Stimulated activated CD4-positive, alpha-beta T cell treated with anti-CD3 and anti-CD28 coated beads, TNF-alpha, amount 100 ng/mL, for 48 hours (primary cell): ENCODE data around the gene RECQL5.

Experiments used
- DNase-seq, 3 donors: peaks; one replicate each; pipeline ENCODE4 v3.0.0-alpha.2; 2020; ENCODE audit warnings: low read depth in 3 of 3

Gene RECQL5

DNA sequence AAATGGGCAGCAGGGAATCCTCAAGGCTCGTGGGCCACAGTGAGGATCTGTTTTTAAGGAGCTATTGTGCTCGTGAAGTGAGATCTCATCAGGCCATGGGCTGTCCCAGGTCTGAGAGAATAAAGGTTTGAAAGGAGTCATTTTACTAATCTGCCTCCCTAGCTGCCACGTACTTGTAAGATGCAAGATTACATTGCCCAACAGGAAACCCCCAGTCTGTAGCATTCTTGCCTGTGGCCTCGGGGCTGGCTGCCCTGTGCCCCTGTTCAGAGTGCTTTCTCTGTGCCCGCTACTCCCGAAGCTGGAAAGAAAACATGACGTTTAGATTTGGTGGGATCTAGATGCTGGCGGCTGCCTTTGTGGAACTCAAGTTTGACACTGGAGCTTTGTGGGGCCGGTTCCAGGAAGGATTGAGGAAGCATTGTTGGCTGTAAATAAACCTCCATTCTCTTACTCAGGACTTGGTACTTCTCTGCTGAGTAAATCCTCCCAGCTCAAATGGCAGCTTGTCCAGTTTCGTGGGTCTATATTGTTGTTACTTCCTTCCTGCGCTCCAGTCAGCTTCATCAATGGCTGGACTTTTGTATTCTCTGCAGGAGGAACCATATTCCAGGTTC lies 21.4 kb upstream of the RECQL5 start:
- DNase-seq = peak in 1 of 3 donors; percentile 2

DNA sequence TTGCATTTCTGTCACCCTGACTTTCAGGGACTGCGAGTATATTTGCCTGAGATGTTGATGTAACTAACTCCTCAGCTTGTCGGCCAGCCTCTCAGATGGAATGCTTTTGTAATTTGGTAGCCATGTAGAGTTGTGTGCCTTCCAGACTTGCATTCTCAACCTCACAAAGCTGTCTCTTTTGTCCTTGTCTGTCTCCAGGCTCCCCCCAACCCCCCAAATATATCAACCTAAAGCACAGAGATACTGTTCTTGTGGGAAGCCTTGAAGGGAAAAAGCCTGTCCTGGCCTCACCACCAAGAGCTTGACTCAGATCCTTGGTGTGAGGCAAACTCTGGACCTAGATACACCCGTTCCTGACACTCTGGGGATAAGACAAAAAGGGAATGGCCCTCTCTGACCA lies 18.5 kb upstream of the RECQL5 start:
- DNase-seq = no peak

DNA sequence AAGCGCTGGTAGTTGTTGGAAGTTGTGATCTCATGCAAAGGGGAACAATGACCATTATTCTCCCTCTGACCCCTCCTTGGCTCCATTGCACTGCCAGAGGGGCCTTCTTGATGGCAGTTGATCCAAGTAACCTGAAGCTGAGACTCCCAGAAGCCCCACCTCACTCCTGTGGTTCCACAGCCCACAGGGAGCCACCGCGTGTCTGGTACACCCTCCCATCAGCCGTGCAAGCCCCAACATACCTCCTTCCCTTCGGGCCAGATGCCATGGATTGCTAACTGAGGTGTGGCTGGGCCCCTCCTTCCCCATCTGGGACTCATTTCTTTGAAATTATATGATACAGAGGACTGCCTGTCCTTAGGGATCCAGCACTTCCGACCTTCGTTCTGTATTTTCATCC lies 18.0 kb upstream of the RECQL5 start:
- DNase-seq = no peak

DNA sequence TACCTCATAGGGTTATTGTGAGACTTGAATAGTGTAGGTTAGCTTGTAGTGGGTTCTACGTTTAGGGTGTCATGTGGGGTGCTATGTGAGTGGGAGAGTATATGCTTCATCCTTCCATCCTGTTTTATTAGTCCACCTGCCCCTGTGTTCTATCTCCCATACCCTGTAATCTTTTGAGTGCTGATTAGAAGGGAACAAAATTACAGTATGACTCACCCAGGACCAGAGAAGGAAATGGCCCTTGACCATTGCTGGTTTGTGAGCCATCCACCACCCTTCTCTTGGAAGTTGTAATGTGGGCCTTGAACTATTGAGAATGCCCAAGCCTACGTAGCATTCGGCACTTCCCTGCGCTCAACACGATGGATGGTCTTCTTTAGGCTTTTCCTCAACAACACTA lies 17.3 kb upstream of the RECQL5 start:
- DNase-seq = no peak

DNA sequence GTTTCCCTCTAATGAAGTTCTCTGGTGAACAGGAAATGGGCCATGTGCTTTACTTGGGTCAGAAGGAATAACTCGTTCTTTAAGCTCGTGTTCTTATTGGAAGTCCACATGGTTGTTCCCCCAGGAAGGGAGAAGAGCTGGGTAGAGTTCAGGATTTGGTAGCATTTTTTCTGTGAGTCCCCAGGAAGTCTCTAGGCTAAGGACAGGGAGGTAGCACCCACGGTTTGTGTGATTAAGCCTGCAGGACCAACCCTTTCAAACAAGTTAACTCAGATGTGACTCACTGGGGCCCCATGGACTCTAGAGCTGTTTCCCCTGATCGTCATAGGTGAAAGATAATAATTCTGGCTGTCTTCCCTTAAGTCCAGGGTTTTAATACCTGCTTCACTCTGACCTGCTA lies 16.6 kb upstream of the RECQL5 start:
- DNase-seq = no peak

DNA sequence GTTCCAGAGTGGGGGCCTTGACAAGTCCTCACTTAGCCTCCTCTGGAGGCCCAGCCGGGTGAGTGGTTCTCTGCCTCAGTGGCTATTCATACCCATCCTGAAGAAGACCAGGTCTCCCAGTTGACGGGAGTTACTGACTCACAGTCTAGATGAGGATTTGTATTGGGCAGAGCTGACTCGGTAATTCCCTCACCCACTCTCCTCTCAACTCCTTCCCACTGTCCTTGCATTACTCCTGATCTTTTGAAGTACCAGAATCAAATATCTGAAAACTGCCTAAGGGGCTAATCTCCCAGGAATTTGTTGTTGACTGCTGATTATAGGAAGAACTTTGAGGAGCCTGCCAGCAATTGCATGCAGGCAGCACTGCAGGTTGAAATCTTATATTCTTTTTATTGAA lies 14.3 kb upstream of the RECQL5 start:
- DNase-seq = no peak

DNA sequence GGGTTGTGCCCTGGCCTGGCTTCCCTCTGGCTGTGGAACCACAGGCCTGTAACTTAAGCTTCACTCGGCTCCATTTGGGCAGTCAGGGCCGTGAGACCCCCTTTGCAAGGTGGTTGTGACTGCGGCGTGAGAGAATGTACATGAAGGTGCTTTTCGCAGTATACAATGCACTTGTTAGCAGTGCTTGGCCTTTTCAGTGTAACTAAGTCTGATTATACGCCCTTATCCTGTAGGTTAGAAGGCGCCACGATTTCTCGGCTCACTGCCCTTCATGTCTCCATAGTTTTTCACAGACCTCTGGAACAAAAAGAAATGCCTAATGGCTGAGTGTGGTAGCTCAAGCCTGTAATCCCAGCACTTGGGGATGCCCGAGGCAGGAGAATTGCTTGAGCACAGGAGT lies 13.5 kb upstream of the RECQL5 start:
- DNase-seq = no peak

DNA sequence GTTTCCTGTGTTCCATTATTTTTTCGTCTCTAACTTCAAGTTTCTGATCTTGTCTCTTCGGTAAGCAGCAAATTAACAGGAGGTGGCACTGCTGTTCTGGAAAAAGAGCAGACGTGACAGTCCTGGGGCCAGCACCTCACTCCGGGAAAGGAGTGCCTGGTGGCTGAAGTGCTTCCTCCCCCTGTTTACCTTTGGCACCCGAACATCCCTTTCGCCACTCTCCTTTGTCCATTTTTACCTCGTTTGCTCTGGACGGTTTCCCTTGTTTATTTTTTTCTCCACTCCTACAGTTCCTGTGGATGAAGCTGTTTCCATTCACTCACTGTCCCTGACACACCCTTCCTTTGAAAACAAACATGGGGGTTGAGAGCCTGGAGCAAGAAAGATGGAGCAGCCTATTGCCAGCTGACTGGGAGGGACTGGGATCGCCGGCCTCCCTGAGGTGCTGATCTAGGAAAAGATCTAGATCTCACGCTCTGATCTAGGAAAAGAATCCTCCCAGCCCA lies 12.8 kb upstream of the RECQL5 start:
- no peak for DNase-seq

DNA sequence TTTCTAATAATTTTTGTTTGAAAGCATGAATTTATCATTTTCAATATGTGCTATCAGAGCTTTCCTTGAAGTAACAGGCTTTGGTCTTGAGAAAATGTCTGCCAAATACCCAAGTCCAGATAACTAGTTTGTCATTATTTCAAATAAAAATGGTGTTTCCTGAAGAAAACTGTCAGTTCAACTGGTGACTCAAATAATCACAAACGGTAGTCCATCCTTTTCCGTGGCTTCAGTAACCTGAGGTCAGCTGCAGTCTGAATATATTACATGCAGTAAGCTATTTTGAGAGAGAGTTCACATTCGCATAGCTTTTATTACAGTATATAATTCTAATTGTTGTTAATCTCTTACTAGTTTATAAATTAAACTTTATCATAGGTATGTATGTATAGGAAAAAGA lies 9.5 kb upstream of the RECQL5 start:
- no peak for DNase-seq

DNA sequence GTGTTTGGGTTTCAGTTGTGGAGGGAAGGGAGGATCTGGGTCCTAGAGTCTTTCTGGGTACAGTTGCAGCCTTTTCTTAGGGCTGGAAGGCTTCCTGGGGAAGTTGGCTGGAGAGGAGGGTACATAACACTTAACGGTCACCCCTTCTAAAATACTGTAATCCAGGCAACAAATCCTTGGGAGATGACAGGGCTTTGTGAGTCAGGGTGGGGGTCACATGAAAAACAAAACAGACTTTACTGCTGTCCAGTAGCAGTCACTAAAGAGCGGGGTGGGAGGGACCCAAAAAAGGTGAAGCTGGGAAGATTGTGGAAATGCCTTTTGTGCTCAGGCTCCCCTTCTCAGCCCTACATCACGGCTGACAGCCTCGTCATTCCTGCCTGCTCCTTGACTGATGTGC lies 6.5 kb upstream of the RECQL5 start:
- DNase-seq = no peak

DNA sequence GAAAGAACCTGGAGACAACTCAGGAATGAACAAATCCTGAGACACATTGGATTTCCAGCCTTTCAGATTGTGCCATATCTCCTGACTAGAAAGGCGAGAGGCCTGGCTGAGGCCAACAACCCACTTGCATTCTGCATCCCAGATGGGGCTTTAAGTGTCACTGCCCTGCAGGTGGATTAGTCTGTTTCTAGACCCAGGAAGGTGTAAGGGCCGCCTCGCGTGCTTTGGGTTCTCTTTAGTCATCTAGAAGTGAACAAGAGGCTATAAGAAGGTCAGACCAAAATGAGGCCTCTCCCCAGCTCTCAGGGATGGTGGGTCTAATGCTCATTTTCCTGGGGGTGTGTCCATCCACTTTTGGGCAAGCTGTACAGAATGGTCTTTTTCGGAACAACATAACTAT lies 5.1 kb upstream of the RECQL5 start:
- no peak for DNase-seq

DNA sequence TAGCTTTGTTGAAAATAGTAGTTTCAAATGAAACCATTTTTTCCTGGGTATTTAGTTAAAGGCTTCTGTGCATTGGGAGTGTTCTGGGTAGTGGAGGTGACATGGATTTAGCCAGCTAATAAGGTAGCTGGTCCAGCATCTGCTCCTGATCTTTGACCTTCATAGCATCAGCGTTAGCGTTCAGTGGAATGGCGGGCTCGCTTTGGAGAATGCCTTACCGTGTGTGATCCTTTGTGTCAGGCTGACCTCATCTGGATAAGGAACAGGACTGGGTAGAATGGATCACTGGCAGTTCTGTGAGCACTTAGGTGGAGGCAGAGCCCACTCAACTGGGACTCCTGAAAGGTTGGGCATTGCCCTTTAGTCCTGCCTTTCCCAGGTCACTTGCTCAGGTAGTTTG lies 3.9 kb upstream of the RECQL5 start:
- DNase-seq = no peak

DNA sequence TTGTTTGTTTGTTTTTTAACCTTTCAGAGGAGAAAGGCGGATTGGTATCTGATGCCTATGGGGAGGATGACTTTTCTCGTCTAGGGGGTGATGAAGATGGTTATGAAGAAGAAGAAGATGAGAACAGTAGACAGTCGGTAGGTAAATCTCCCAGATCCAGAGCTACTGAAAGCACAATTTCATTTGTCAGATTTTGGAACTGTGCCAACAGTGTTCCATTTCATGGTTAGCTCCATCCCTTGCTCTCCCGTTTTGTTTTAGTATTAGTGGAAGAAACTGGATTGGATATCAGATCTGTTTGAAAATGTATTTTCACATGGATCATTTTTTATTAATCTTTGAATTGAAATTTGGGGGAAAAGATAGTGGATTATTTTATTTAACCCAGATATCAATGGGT lies 1.5 kb upstream of the RECQL5 start:
- no peak for DNase-seq

DNA sequence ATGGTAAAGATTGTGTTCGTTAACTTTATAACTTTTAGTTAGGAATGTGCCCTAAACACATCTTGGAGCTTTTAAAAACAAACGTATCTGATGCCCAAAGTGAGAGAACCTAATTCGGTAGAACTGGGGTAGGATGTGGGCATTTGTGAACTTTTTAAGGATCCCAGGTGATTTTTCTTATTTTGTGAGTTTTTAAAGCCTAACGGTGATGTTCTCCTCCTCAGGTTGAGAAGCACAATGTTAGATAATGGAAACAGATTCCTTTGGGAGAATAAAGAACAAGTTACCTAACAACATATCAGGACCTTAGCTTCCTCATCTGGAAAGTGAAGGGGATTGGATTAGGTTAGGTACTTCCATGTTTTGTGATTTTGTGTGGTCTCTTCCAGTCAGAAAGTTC lies 871 bp upstream of the RECQL5 start:
- DNase-seq = no peak

DNA sequence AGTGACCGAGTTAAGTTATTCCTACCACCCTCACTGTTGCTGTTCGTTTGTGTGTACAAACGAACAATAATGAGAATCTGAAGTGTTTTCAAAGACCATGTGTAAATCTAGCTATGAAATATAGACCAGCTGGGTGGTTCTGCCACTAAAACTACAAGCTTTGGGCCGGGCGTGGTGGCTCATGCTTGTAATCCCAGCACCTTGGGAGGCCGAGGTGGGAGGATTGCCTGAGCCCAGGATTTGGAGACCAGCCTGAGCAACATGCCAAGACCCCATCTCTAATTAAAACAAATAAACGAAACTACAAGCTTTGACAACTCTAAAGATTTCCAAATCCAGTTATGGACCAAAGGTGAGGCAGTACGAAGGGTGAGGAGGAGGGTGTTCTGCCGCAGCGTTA lies 973 bp downstream of the RECQL5 start:
- DNase-seq = no peak

DNA sequence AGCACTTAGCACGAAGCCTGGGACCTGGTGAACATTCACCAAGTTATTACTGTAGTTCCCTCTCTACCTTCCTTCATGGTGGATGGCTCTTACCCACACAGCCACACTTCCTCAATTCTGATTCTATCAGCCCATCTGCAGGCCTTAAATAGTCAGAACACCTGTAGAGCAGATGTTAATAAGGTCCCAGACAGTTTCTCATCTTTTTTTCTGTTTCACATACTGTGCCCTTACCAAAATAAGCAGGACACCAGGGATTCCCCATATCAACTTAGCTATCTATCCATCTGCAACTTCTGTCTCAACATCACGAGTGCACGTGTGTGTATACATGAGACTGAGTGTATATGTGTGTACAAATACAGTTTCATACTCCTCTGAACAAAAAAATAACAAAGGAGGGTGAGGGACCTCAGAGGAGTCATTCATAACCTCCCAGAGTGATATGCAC lies 2.8 kb downstream of the RECQL5 start:
- no peak for DNase-seq

DNA sequence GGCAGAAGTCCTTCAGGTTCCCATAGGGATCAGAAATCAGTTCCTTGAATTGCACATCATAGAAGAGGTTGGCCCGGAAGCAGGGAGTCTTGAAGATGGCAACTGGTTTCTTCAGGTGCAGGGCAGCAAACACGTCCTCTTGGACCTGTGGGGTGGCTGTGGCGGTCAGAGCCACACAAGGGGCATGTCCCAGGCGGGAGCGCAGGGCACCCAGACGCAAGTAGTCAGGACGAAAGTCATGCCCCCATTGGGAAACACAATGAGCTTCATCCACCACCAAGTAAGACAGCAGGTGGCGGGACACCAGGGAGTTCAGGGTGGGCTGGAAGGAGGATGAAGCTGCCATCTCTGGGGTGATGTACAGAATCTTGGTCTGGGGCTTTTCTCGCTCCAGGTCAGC lies 4.4 kb downstream of the RECQL5 start:
- no peak for DNase-seq

DNA sequence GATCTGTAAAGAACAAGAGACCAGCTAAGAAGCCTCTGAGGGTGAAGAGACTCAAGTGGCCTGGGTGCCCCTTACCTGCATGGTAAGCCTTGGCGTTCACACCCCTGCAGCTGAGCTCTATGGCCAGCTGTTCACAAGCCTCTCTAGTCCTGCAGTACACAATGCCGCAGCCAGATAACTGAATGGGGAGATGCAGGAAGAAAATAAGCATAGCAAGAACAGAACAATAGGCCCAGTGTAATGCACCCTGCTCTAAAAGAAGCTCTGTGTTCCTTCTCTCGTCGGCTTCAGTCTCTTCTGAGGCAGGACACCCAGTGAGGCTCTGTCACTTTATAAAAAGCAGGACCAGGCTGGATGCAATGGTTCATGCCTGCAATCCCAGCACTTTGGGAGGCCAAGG lies 5.4 kb downstream of the RECQL5 start:
- no peak for DNase-seq

DNA sequence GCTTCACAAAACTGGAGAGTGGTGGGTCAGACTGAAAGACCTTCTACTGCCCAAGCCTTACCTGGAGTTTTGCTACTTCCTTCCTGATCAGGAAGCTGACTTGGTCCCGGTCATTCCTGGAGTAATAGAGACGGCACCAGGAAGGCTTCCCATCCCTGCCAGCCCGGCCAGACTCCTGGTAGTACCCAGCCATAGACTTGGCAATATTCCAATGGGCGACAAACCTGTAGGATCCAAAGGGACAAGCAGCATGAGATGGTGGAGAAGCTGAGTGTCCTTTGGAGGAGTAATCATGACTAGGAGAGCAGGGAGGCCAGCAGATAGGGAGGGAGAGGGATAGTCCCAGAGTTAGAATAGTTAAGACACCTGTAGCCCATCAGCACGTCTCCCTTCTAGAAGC lies 8.7 kb downstream of the RECQL5 start:
- DNase-seq = no peak

DNA sequence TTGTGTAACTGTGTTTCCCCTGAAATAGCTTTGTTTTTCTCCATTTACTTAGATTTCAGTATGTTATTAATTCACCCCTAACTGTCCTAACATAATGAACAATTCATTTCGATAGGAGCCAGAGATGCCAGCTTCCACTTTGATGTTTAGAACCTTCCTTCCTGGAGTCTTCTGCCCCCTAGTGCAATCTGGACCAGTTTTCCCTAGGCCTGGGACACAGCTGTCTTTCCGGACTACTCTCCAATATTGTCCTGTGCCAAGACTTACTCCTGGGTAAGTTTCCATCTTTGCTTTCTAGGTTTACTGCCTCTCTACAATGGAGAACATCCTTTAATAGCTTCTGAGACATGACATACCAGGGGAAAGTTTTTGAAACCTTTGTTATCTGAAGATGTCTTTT lies 12.8 kb downstream of the RECQL5 start:
- no peak for DNase-seq

DNA sequence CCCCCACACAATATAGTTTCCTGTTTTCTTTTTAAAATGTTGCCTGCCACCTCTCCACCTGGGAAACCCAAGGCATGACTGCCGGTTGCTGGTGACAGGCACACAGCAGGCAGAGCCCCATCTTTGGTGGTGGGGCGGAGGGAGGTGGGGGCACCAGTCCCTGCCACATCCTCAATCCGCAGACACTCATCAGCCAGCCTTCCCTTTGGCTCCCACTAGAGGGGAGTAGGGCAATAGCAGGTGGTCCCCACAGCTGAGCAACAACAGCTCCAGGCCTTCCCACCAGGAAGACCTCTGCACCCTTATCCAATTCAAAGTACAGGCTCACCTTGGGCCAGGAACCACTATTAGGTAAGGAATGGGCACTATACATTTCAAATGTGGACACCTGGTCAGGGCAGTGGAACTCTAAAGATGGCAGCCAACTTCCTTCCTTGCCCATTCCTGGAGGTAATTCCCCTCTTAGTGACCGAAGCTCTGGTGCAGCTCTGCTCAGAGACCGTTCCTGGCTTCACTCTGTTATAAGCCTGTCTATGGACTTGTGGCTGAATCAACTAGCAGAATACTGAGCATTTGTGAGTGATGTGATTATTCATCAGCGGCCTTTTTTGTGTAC lies 13.9 kb downstream of the RECQL5 start:
- no peak for DNase-seq

DNA sequence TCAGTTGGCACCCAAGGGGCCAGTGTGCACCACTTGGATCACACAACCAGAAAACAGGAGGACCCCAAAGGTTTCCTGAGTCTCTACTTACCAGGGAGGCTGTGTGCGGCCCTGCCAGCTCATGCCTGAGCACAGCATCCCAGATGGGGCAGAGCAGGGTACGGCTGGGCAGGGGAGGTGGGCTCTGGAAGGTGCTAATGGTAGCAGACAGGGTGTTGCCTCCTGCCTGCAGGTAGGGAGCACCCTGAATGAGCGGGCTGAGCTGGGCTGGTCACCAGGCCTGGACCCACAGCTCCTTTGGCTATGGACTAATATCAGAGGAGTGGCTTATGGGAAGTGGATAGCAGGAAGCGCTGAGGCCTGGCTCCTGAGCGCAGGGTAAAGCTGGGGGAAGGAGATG lies 14.6 kb downstream of the RECQL5 start:
- DNase-seq = no peak

DNA sequence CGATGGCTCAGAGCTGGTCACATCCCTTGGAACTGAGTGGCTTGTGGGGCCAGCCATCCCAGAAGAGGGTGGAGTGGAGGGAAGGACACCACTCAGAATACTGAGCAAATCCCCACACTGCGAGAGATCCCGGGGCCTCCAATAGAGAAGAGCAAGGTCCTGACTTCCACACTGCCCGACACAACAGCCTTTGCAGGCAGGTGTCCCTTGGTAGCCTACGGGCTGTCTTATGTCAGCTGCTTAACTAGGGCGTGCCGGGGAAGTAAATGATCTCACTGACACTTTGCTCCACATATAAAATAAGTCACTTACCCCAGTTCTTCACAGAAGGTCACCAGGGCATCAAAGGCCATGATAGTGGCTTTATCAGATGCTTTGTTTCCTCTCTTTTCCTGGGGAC lies 16.1 kb downstream of the RECQL5 start:
- DNase-seq = no peak

DNA sequence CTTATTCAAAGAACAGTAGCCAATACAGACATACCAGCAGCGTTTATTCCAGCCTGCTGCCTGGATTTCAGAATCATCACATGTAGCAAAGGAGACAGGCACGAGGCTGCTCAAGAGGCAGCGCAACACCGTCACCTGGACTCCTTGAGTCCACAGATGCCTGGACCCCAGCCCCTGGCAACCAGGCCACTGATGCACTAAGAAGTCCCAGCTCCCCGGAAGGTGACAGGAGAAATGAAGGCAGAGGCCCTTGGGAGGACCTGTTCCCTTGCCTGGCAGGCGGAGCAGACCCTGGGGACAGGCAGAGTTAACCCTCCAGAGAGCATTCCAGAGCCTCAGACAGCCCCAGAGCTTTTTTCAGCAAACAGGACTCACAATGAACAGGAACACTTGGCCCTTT lies 17.3 kb downstream of the RECQL5 start:
- no peak for DNase-seq
